HUES64 (cell line): ENCODE data around the gene TBATA.

ENCODE experiments used
- H3K27ac ChIP-seq: 2 replicates; pipeline ENCODE4 v1.7.0; 2013; ENCODE audit warnings: low read depth, low read length, inconsistent platforms
- H3K27me3 ChIP-seq: 2 replicates; pipeline ENCODE4 v1.6.1; 2013; ENCODE audit warnings: mild to moderate bottlenecking, low read length; ENCODE audit not compliant: insufficient read depth
- H3K36me3 ChIP-seq: 2 replicates; pipeline ENCODE4 v1.6.1; 2013; ENCODE audit warnings: mild to moderate bottlenecking, low read length; ENCODE audit not compliant: insufficient read depth
- H3K4me1 ChIP-seq: 2 replicates; pipeline ENCODE4 v1.6.1; 2013; ENCODE audit warnings: mild to moderate bottlenecking, low read length, moderate library complexity; ENCODE audit not compliant: insufficient read depth
- H3K4me3 ChIP-seq: 2 replicates; pipeline ENCODE4 v1.5.1; 2013; ENCODE audit warnings: mild to moderate bottlenecking, low read length, moderate library complexity
- H3K9ac ChIP-seq: 2 replicates; pipeline ENCODE4 v1.6.1; 2013; ENCODE audit warnings: mild to moderate bottlenecking, low read depth, low read length
- H3K9me3 ChIP-seq: 2 replicates; pipeline ENCODE4 v1.6.1; 2013; ENCODE audit warnings: low read depth, low read length; ENCODE audit not compliant: insufficient read depth
- WGBS: fragments of 150-250, 120-280 bp; methylation state at CpG from one replicate; pipeline ENCODE4 v1.1.7; 2013; ENCODE audit warnings: missing lambda C conversion rate; 5-methylcytosine and 5-hydroxymethylcytosine counted together

The TBATA gene

DNA sequence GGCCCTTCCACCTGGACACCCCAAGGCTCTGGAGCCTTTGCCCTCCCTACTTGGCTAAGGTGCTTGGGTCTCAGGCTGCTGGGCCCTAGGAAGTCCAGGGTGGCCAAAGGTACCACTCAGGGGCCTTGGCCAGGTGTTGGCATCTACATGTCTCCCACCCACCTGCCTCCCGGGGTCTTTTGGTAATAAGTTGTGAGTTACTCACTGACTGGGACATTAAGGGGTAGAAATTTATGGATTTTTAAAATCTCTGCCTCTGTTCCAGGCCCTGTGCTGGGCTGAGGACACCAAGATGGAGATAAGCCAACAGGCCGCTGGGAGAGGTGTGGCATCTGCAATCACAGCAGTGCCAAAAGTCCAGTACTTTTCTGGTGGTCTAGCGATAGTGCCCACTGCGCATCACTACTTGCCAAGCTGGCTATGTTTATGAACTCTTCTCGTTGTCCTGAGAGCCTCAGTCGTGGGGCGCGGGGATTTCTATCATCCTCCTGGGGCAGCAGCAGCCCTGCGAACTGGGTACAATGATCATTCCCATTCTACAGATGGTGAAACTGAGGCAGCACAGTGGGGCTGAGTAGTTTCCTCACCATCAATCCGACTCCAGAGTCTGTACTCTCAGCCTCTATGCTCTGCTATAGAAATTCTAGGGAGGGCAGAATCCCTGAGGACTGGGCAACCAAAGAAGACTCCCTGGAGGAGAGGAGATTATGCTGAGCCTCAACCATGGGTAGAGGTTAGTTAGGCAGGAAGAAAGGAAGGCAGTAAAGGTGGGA lies 36.2 kb downstream of the TBATA start:
- no peaks in the 10 kb centered on the region for H3K36me3 ChIP-seq
- H3K9ac ChIP-seq, result no peak overlapping the region
- H3K4me1 ChIP-seq, result no peaks in the 10 kb centered on the region
- no peaks in the 10 kb centered on the region for H3K27me3 ChIP-seq
- no peaks in the 10 kb centered on the region for H3K9me3 ChIP-seq
- WGBS, result 94% methylated on average over 10 of the region's 10 CpGs
- H3K4me3 ChIP-seq, result no peak overlapping the region
- H3K27ac ChIP-seq, result no peak overlapping the region

GRCh38 chr10:70748305-70748704 lies 36.9 kb downstream of the TBATA start:
- Histone ChIP-seq H3K27ac (no peak overlapping the region), H3K4me1 (no peaks in the 10 kb centered on the region)
- 90% methylated on average over 3 of the region's 3 CpGs for WGBS

GRCh38 chr10:70747192-70747965 lies 37.8 kb downstream of the TBATA start:
- H3K4me1 ChIP-seq, result no peaks in the 10 kb centered on the region
- WGBS, result 84% methylated on average over 15 of the region's 15 CpGs
- H3K9ac ChIP-seq, result no peak overlapping the region
- no peak overlapping the region for H3K27ac ChIP-seq
- no peaks in the 10 kb centered on the region for H3K36me3 ChIP-seq
- no peaks in the 10 kb centered on the region for H3K27me3 ChIP-seq
- no peaks in the 10 kb centered on the region for H3K9me3 ChIP-seq
- H3K4me3 ChIP-seq, result no peak overlapping the region

More at GRCh38 chr10:70748305-70748704, 36.9 kb downstream of the TBATA start:
- Histone ChIP-seq H3K36me3 (no peaks in the 10 kb centered on the region), H3K9ac (no peak overlapping the region), H3K9me3 (no peaks in the 10 kb centered on the region), H3K4me3 (no peak overlapping the region), H3K27me3 (no peaks in the 10 kb centered on the region)

- WGBS, result 100% methylated on average over 2 of the region's 2 CpGs
- Histone ChIP-seq H3K27me3 (no peaks in the 10 kb centered on the region), H3K4me1 (no peaks in the 10 kb centered on the region), H3K9ac (no peak overlapping the region), H3K27ac (no peak overlapping the region), H3K4me3 (no peak overlapping the region), H3K9me3 (no peaks in the 10 kb centered on the region), H3K36me3 (no peaks in the 10 kb centered on the region)
Observed at GRCh38 chr10:70745555-70745954, 39.6 kb downstream of the TBATA start.

DNA sequence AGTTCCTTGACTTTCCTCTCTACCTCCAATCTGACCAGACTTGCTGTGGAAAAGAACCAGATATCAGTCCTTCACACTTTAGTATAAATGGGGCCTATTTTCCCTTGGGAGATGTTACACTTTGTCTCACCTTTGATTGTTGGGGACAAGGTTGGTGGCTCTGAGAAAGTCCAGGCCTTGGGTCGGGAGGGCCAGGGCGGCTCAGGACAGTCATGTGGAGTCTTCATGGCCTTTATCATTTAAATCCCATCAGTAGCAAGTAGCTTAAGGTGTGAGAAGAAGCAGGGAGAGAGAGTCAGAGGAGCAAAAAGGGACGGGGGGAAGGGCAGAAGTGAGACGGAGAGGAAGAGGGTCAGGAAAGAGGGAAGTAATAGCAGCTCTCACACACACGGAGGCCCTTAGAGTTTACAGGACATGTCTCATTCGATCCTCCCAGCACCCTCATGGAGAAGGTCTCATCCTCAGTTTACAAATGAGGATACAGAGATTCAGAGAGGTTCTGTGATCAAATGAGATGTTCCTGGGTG lies 40.5 kb downstream of the TBATA start:
- Histone ChIP-seq H3K9me3 (no peaks in the 10 kb centered on the region), H3K4me1 (no peaks in the 10 kb centered on the region), H3K9ac (no peak overlapping the region), H3K27ac (no peak overlapping the region), H3K36me3 (no peaks in the 10 kb centered on the region), H3K27me3 (no peaks in the 10 kb centered on the region), H3K4me3 (no peak overlapping the region)
- WGBS, result 45% methylated on average over 6 of the region's 6 CpGs

- Histone ChIP-seq H3K36me3 (no peaks in the 10 kb centered on the region), H3K9ac (no peak overlapping the region), H3K4me1 (no peaks in the 10 kb centered on the region), H3K9me3 (no peaks in the 10 kb centered on the region), H3K4me3 (no peak overlapping the region), H3K27ac (no peak overlapping the region), H3K27me3 (no peaks in the 10 kb centered on the region)
- 93% methylated on average over 13 of the region's 13 CpGs for WGBS
Observed at GRCh38 chr10:70743879-70744278, 41.3 kb downstream of the TBATA start.

DNA sequence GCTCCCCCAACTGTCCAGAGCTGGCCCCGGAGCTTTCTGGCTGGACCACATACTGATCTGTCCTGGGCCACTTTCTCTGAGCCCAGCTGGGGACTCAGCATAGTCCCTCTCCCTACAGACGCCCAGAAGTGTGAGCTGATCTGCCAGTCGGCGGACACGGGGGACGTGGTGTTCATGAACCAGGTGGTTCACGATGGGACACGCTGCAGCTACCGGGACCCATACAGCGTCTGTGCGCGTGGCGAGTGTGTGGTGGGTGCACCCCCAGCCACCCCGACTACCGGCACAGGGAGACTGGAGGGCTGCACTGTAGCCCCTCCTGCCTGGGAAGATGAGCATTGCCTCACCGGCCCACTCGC lies 41.8 kb downstream of the TBATA start:
- Histone ChIP-seq H3K4me3 (no peak overlapping the region), H3K27me3 (no peaks in the 10 kb centered on the region), H3K36me3 (no peaks in the 10 kb centered on the region), H3K4me1 (no peaks in the 10 kb centered on the region), H3K9me3 (no peaks in the 10 kb centered on the region), H3K27ac (no peak overlapping the region), H3K9ac (no peak overlapping the region)
- WGBS, result 93% methylated on average over 17 of the region's 17 CpGs

DNA sequence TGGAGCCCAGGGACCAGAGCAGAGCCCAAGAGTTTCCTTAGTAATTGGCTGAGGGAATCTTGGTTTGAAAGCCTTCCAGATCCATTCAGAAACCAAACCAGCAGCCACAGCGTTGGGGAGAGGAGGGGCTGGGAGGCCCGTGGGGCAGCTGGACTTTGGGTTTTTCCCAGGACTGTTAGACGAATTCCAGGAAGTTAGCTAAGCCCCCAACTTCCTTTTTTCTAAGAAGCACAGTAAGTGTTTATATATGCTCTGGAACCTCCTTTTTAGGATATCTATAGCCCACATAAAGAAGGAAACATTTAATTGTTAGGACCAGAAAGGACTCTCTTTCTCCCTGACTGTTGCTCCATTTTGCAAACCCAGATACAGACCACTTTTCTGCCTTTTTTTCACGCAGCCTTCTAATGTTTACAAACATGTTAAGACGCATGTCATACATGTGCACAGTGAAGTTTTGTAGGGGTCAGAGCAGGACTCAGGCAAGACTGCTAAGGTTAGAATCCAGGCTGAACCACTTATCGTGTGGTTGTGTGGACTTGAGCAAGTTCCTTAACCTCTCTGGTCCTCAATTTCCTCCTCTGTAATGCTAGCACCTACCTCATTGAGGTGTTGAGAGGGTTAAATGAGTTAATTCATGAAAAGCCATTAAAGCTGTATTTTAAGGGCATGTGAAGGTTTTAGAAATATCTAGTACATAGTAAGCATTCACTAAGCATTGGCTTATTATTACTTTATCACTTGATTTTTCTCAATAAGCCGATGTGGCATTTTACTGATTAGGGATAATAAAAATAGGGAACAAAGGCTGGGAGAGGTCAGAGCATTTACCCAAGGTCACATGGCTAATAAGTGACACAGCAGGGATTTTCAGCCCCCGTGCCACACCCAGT lies 42.4 kb downstream of the TBATA start:
- H3K4me1 ChIP-seq, result no peaks in the 10 kb centered on the region

DNA sequence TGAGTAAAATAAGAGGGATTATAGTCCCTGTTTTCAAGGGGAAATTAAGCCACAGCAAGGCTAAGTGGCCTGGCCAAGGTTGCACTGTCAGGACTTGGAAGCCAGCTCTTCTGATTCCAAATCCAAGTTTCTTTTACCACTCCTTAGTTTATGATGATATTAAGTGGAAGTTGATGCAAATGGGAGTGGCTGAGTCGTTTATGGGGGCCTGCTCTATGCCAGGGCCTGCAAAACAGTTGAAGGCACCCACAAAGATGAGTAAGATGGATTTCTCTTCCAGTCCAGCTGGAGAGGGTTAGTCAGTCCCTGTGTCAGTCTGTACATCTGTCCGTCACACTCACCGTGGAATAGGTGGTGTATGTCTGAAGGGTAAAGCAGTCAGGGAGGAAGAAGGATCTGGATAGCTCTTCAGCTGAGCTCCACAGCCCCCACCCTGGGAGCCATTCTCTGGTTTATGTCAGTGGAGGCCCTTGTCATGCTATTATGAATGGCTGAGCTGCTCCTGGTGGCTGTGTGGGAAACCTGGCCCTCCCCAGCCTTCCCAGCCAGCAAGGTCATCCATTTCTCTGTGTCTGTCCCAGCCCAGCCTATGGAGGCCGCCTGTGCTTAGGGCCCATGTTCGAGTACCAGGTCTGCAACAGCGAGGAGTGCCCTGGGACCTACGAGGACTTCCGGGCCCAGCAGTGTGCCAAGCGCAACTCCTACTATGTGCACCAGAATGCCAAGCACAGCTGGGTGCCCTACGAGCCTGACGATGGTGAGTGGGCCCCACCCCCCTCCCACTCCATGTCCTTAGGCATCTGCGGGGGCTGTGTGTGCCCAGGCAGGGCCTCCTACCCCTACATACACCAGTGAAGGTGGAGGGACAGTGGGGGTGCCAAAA lies 44.5 kb downstream of the TBATA start:
- 88% methylated on average over 11 of the region's 12 CpGs for WGBS

More for the DNA sequence above, 42.4 kb downstream of the TBATA start:
- H3K27me3 ChIP-seq, result no peaks in the 10 kb centered on the region
- H3K36me3 ChIP-seq, result no peaks in the 10 kb centered on the region
- no peak overlapping the region for H3K4me3 ChIP-seq
- H3K9ac ChIP-seq, result no peak overlapping the region
- no peak overlapping the region for H3K27ac ChIP-seq
- WGBS, result 89% methylated on average over 8 of the region's 8 CpGs
- H3K9me3 ChIP-seq, result no peaks in the 10 kb centered on the region

GRCh38 chr10:70738761-70739121 lies 46.4 kb downstream of the TBATA start:
- H3K36me3 ChIP-seq, result no peaks in the 10 kb centered on the region
- H3K27me3 ChIP-seq, result no peaks in the 10 kb centered on the region
- H3K9me3 ChIP-seq, result no peaks in the 10 kb centered on the region
- no peaks in the 10 kb centered on the region for H3K4me1 ChIP-seq
- H3K27ac ChIP-seq, result no peak overlapping the region
- H3K9ac ChIP-seq, result no peak overlapping the region
- 91% methylated on average over 12 of the region's 12 CpGs for WGBS
- no peak overlapping the region for H3K4me3 ChIP-seq

More for the DNA sequence above, 44.5 kb downstream of the TBATA start:
- Histone ChIP-seq H3K36me3 (no peaks in the 10 kb centered on the region), H3K9me3 (no peaks in the 10 kb centered on the region), H3K4me3 (no peak overlapping the region), H3K4me1 (no peaks in the 10 kb centered on the region), H3K27ac (no peak overlapping the region), H3K27me3 (no peaks in the 10 kb centered on the region), H3K9ac (no peak overlapping the region)
